HCT116 (cell line): ENCODE measurements around the gene NT5C2. TPM values are rescaled to one million over a fixed set of nuclear protein-coding genes. Genes with fewer than 3 reads are reported as not detected.

Experiments
- ATAC-seq: fragments of 200-7000 bp; cut with Tn5 transposase; 2 replicates; pipeline ENCODE4 v1.9.1; 2020; ENCODE audit warnings: mild to moderate bottlenecking, moderate library complexity
- BruUV-seq: library from RNA; stranded (reverse); fragments of 400-500 nt; replicated peaks from 2 replicates; lab custom pipeline; 2021; lab: Mats Ljungman, UMichigan
- CTCF ChIA-PET: fragments of 300-600 bp; sonication (Branson Sonifier 250); formaldehyde crosslinking; loops from one replicate; lab custom pipeline; 2021; ENCODE audit warnings: antibody characterized with exemption; lab: Charles Lee
- POLR2A ChIA-PET: fragments of 300-600, 350-600 bp; sonication (Branson Sonifier 250); formaldehyde crosslinking; loops from one replicate; lab custom pipeline; 2021; ENCODE audit warnings: antibody characterized with exemption; lab: Charles Lee
- RAD21 ChIA-PET, 2 experiments: fragments of 300-600 bp; sonication (Branson Sonifier 250); formaldehyde crosslinking; loops; one replicate each; lab custom pipeline; 2023; ENCODE audit warnings: low total read pairs in 2 of 2; ENCODE audit not compliant: uncharacterized antibody in 2 of 2, unreplicated experiment in 2 of 2, low non-redundant PET in 1 of 2; lab: Charles Lee
- DNase-seq: peaks from one replicate; pipeline ENCODE4 v3.0.0-alpha.2; 2010; ENCODE audit warnings: low read depth, low spot score
- H2AFZ ChIP-seq: fragments of 200-600 bp; shearing (Covaris generic), sonication (generic); 2 replicates; pipeline ENCODE4 v1.6.1; 2017; ENCODE audit warnings: low read depth, mixed run types, mixed read lengths, antibody characterized with exemption, low read length; ENCODE audit not compliant: poor library complexity, severe bottlenecking
- H3K27ac ChIP-seq: 2 replicates; pipeline ENCODE4 v1.5.1; 2012; ENCODE audit warnings: low read depth, low read length
- H3K27me3 ChIP-seq: fragments of 200-600 bp; sonication (generic); 2 replicates; pipeline ENCODE4 v1.6.1; 2016; ENCODE audit warnings: mixed run types, low read length, mixed read lengths; ENCODE audit not compliant: insufficient read depth
- H3K36me3 ChIP-seq, 2 experiments: fragments of 200-500 bp in 1 of 2; fragments of 200-600 bp in 1 of 2; sonication (Bioruptor generic) in 1 of 2; sonication (generic) in 1 of 2; 2 replicates each; pipeline versions ENCODE4 v1.5.1 to v1.6.1; 2014 to 2016; ENCODE audit warnings: low read length in 2 of 2, inconsistent platforms in 1 of 2, mixed read lengths in 1 of 2, mixed run types in 1 of 2; ENCODE audit not compliant: insufficient read depth in 2 of 2, control insufficient read depth in 1 of 2
- H3K4me1 ChIP-seq, 2 experiments: fragments of 200-600 bp in 1 of 2; sonication (generic) in 1 of 2; 2 replicates each; pipeline versions ENCODE4 v1.5.1 to v1.6.1; 2012 to 2017; ENCODE audit warnings: low read length in 2 of 2, inconsistent platforms in 1 of 2, mild to moderate bottlenecking in 1 of 2, mixed read lengths in 1 of 2, mixed run types in 1 of 2, moderate library complexity in 1 of 2; ENCODE audit not compliant: insufficient read depth in 2 of 2, control insufficient read depth in 1 of 2
- H3K4me2 ChIP-seq: fragments of 200-600 bp; sonication (generic); 2 replicates; pipeline ENCODE4 v1.6.1; 2017; ENCODE audit warnings: mixed run types, low read length, mixed read lengths
- H3K4me3 ChIP-seq, 2 experiments: fragments of 200-600 bp in 1 of 2; sonication (generic) in 1 of 2; replicated peaks in 1 of 2; 2 replicates each; pipeline ENCODE4 v1.5.1; 2011 to 2016; ENCODE audit warnings: low read length in 2 of 2, control low read depth in 1 of 2, low read depth in 1 of 2, mild to moderate bottlenecking in 1 of 2, mixed read lengths in 1 of 2, mixed run types in 1 of 2
- H3K79me2 ChIP-seq: fragments of 200-600 bp; sonication (generic); 2 replicates; pipeline ENCODE4 v1.6.1; 2017; ENCODE audit warnings: mild to moderate bottlenecking, mixed run types, low read length, moderate library complexity, mixed read lengths; ENCODE audit not compliant: insufficient read depth
- H3K9ac ChIP-seq: fragments of 200-600 bp; sonication (generic); 2 replicates; pipeline ENCODE4 v1.6.1; 2016; ENCODE audit warnings: low read length, mixed read lengths
- H3K9me2 ChIP-seq: fragments of 200-600 bp; sonication (generic), shearing (Covaris generic); 2 replicates; pipeline ENCODE4 v1.6.1; 2017; ENCODE audit warnings: mixed run types, mild to moderate bottlenecking, moderate library complexity; ENCODE audit not compliant: insufficient read depth
- H3K9me3 ChIP-seq, 2 experiments: fragments of 200-500 bp in 1 of 2; fragments of 200-600 bp in 1 of 2; sonication (Bioruptor generic) in 1 of 2; sonication (generic) in 1 of 2; 2 replicates each; pipeline ENCODE4 v1.6.1; 2014 to 2017; ENCODE audit warnings: low read length in 2 of 2, mixed read lengths in 2 of 2, inconsistent platforms in 1 of 2, low read depth in 1 of 2, mild to moderate bottlenecking in 1 of 2, mixed run types in 1 of 2, moderate library complexity in 1 of 2; ENCODE audit not compliant: control insufficient read depth in 1 of 2, insufficient read depth in 1 of 2
- H4K20me1 ChIP-seq: fragments of 200-600 bp; sonication (generic), shearing (Covaris generic); 2 replicates; pipeline ENCODE4 v1.6.1; 2017; ENCODE audit warnings: mixed run types, mild to moderate bottlenecking, moderate library complexity; ENCODE audit not compliant: insufficient read depth
- CBX3 ChIP-seq: IDR thresholded peaks from 2 replicates; pipeline ENCODE4 v1.6.1; 2012; ENCODE audit warnings: low read depth
- EGR1 ChIP-seq: IDR thresholded peaks from 2 replicates; pipeline ENCODE4 v1.6.1; 2012; ENCODE audit warnings: low read depth
- ELF1 ChIP-seq: IDR thresholded peaks from 2 replicates; pipeline ENCODE4 v1.6.1; 2012; ENCODE audit warnings: low read depth, borderline replicate concordance
- POLR2A ChIP-seq: IDR thresholded peaks from 2 replicates; pipeline ENCODE4 v1.7.0; 2011; ENCODE audit warnings: borderline replicate concordance; ENCODE audit not compliant: insufficient read depth, insufficient read length; ENCODE audit errors: extremely low read depth
- SRF ChIP-seq: IDR thresholded peaks from 2 replicates; pipeline ENCODE4 v1.6.1; 2012; ENCODE audit warnings: low read depth
- ZNF274 ChIP-seq: fragments of 200-500 bp; sonication (Bioruptor generic); IDR thresholded peaks from 2 replicates; pipeline ENCODE4 v1.6.1; 2014; ENCODE audit warnings: mild to moderate bottlenecking, low read depth, low read length, inconsistent platforms
- intact Hi-C: fragments of 100-400 bp; cut with micrococcal nuclease; formaldehyde crosslinking; loops from 2 replicates; pipeline ENCODE4 v1.10.0; 2022
- total RNA-seq: library from RNA; stranded (reverse); gene quantifications from one replicate; pipeline ENCODE4 v1.2.1, GENCODE V29; 2021; ENCODE audit not compliant: unreplicated experiment
- TF ChIP-seq, protein P1 (sequence below): IDR thresholded peaks from 2 replicates; pipeline ENCODE4 v1.6.1; 2011; ENCODE audit warnings: mild to moderate bottlenecking, low read length, moderate library complexity; ENCODE audit not compliant: insufficient replicate concordance; ENCODE audit errors: extremely low read depth
- TF ChIP-seq, protein P2 (sequence below): IDR thresholded peaks from 2 replicates; pipeline ENCODE4 v1.6.1; 2012

Gene NT5C2
- total RNA-seq, 1 experiment from 2014 or later: 63.0 TPM

DNA sequence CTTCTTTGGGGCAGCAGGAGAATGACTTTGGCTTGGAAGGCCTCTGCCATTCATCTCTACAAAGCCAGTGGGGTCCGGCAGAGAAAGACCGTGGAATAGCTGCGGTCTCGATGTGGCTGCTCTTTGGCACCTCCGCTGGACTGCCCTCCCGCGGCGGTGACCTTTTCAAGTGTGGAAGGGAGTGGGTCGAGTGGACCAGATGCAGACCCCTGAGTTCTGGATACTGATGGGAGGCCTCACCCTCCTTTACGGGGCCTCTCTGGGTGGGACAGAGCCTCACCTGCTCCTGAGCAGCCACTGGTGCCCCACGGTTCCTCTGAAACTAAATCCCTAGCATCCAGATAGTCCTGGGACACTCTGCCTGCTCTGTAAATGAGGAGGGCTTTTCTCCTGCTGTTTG is 113.1 kb downstream of the NT5C2 start (continued):
- TF ChIP-seq, protein P1, sequence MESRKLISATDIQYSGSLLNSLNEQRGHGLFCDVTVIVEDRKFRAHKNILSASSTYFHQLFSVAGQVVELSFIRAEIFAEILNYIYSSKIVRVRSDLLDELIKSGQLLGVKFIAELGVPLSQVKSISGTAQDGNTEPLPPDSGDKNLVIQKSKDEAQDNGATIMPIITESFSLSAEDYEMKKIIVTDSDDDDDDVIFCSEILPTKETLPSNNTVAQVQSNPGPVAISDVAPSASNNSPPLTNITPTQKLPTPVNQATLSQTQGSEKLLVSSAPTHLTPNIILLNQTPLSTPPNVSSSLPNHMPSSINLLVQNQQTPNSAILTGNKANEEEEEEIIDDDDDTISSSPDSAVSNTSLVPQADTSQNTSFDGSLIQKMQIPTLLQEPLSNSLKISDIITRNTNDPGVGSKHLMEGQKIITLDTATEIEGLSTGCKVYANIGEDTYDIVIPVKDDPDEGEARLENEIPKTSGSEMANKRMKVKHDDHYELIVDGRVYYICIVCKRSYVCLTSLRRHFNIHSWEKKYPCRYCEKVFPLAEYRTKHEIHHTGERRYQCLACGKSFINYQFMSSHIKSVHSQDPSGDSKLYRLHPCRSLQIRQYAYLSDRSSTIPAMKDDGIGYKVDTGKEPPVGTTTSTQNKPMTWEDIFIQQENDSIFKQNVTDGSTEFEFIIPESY: no peak

DNA sequence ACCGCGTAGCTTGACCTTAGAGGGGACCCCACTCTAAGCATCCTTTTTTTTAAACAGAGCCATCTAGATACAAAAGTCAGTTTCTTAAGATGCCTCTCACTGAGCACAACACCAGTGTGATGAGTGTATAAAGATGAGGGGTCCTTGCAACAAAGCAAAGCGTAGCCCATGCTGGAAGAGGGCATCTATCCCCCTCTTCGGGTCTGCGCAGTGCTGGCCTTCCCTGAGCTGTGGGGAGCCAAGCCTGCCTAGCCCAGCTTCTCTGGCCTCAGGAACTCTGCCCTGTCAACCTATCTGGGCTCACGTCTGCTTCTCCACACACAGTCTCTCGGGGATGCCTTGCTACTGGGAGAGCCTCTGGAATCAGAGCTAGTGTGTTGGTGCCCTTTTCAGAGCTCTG is 114.0 kb downstream of the NT5C2 start:
- Histone ChIP-seq H3K27ac (no peak overlapping the region), H3K79me2 (no peaks in the 10 kb centered on the region), H3K9me3 (no peaks in the 10 kb centered on the region), H3K36me3 (no peaks in the 10 kb centered on the region; a peak in 1 of 4 replicates), H3K9me2 (no peaks in the 10 kb centered on the region), H3K4me2 (no peak overlapping the region), H4K20me1 (no peaks in the 10 kb centered on the region), H3K4me3 (no peak overlapping the region), H2AFZ (no peak overlapping the region), H3K9ac (no peak overlapping the region), H3K4me1 (peaks cover 0 to 5% of the 10 kb centered on the region in 2 experiments; a peak in 1 of 4 replicates), H3K27me3 (no peaks in the 10 kb centered on the region)
- intact Hi-C loops: no loop called here
- ATAC-seq: no peak
- POLR2A ChIA-PET: no interaction called here
- RAD21 ChIA-PET: no interaction called here
- BruUV-seq: no TSS peak
- TF ChIP-seq, protein P2, sequence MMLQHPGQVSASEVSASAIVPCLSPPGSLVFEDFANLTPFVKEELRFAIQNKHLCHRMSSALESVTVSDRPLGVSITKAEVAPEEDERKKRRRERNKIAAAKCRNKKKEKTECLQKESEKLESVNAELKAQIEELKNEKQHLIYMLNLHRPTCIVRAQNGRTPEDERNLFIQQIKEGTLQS: no peak
- TF ChIP-seq SRF (no peak), CBX3 (no peak), POLR2A (no peak), ZNF274 (no peak), EGR1 (no peak), ELF1 (no peak)
- DNase-seq: no peak
- CTCF ChIA-PET: interaction anchor here (0.6 kb wide), 1 partner anchor 212 kb away, joined by 4 read pairs; no protein-coding TSS in a partner anchor
